GM12892 (cell line): Measurements from ENCODE around the gene MYO1E.

Experiments used
- POLR2A ChIP-seq: IDR thresholded peaks from 2 replicates; pipeline ENCODE4 v1.6.1; 2011; ENCODE audit warnings: low read depth, low read length, control low read depth
- POLR2AphosphoS5 ChIP-seq: IDR thresholded peaks from 2 replicates; pipeline ENCODE4 v1.6.1; 2011; ENCODE audit warnings: low read depth, low read length, control low read depth

DNA sequence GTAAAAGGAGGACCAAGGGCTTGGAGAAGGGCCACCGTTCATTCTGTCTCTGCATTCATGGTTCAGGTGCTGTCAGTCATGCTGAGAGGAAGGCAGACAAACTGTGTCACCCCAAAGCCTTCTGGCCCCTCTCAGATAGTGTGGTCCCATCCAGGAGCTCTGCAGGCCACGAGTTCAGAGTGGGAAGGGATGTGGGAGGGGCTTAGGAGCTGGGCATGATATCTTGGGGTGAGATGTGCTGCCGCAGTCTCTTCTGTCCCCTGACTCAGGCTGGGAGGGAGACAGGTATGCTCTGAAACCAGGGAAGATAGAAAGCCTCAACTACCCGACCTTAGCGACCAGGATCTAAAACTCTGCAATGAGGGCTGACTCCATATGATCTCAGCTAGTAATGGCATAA, 19.6 kb upstream of the MYO1E start:
- TF ChIP-seq POLR2A = no peak
- TF ChIP-seq POLR2AphosphoS5 = no peak
